Caki2 (cell line): ENCODE results near the gene TSKU. TPM values are rescaled to one million over a fixed set of nuclear protein-coding genes. Genes with fewer than 3 reads are reported as not detected.

ENCODE experiments used
- DNase-seq: peaks from one replicate; pipeline ENCODE4 v3.0.0-alpha.2; 2015; ENCODE audit warnings: low read depth
- in situ Hi-C: cut with HindIII; loops from 2 replicates; pipeline ENCODE4 v1.10.0; 2016; ENCODE audit warnings: low sequenced_read_pairs, low pct_unique_long_range_greater_than_20kb, mixed read lengths
- total RNA-seq: library from RNA; depleted of rRNA; stranded (reverse); fragments of >200 nt; shearing (Covaris generic); gene quantifications from 2 replicates; pipeline ENCODE4 v1.2.3, GENCODE V29; 2014; ENCODE audit warnings: low replicate concordance

Gene TSKU
- total RNA-seq, 1 experiment from 2014 or later = 48.6 TPM

DNA sequence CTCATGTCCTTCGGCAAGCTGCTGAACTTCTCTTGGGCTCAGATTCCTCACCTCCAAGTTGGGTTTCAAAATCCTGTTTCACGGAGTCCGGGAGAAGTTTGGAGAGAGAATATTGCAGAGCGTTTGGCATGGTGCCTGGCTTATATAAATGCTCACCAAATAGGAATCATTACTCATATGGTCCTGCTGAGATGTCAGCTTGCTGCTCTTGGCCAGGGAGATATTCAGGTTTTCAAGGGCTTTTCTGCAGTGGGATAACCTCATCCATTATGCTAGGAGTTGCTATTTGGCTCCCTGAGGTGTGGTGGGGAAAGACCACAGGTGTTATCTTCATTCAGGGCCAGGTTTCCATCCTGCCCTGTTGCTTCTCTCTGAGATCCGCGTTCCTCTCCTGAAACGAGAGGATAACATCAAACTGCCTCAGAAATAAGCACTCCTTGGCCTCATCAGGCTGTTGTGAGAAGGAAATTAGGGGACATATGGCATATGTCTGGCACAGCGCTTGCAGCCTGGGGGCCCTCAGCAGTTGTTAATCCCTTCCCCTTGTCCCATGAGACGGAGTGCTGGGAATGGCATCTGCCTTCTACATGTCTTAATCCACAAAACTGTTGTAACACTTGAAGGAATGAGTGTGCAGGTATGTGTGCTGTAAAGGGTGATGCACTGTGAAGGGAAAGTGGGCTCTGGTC, 47.6 kb downstream of the TSKU start:
- in situ Hi-C loops = no loop called here
- DNase-seq = no peak

DNA sequence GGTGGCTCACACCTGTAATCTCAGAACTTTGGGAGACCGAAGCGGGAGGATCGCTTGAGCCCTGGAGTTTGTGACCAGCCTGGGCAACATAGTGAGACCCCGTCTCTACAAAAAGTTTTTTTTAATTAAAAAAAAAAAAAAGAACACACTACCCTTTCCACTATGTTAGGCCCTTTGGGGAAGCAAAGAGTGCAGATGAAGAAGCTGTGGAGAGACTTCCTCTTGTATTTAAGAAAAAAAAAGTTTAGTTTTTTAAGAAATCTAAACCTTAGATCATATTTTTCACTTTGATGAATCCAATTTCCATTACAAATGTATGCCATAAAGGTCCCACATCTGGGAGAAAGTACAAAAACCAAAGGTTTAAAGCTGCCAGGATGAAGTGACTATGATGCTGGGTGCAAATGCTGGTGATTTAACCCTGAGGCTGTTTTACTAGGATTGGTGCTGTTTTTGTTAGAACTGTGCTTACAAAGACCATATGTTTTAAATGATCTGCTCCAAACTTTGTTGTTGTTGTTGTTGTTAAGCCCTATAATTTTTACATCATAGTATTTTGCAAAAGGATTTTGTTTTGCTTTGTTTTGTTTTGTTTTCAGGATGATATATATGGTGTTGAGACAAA, 48.6 kb downstream of the TSKU start:
- in situ Hi-C loops = no loop called here

DNA sequence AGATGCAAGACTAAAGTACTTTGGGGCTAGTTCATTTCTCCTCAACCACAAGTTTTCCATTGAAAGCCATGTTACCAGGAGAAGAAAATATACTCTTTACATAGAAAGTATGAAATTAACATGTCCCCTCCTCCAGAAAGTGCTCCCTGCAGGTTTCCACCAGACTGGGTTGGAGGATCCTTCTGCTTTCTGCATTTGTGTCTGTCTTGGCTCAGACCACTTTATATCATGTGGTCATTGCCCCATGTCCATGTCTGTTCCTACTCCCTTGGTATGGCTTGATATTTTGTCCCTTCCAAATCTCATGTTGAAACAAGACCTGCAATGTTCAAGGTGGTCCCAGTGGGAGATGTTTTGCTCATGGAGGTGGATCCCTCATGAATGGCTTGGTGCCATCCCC, 49.2 kb downstream of the TSKU start:
- no peak for DNase-seq
- in situ Hi-C loops = no loop called here

More for the DNA sequence above, 48.6 kb downstream of the TSKU start:
- DNase-seq = no peak

GRCh38 chr11:76834151-76834550, 51.0 kb downstream of the TSKU start:
- DNase-seq = no peak
- in situ Hi-C loops = no loop called here

DNA sequence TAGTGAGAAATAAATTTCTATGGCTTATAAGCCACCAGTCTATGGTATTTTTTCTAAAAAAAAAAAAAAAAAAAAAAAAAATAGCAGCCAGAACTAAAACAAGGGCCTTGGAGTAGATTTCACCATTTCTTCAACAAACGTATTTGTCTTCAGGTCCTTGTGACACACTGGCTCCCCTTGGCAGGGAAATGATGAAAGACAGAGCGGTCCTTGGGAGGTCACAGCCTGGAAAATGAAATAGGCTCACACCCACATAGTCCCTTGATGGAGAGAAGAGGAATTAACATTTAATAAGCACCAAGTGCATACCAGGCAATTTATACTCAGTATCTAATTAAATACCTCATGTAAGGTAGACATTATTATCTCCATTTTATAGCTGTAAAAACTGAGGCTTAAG, 51.9 kb downstream of the TSKU start:
- no peak for DNase-seq
- in situ Hi-C loops = no loop called here

DNA sequence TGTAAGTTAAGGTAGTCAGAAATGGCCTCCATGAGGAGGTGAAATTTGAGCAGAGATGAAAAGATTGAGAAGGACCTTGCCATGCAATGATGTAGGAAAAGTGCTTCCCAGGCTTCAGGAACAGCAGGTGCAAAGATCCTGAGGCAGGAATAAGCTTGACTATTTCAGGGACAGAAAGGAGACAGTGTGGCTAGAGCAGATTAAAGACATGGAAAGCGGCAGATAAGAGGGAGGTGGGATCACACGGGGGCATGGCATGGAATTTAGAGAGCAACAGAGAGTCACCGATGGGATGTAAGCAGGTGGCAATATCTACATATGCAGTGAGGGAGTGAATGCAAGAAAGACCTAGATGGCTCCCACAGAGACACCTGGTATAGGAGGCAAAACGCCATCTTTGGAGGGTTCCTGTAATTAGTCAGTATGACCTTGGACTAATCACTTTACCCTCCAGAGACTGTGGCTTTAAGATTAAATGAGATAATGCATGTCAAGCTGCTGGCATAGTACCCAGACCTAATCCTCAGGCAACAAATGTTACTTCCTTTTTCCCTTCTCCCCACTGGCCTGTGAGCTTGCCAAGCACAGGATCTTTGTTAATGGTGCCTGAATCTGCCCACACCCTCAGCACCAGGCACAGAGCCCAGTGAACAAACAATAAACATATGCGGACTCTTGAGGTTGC, 52.9 kb downstream of the TSKU start:
- DNase-seq = no peak
- in situ Hi-C loops = no loop called here

DNA sequence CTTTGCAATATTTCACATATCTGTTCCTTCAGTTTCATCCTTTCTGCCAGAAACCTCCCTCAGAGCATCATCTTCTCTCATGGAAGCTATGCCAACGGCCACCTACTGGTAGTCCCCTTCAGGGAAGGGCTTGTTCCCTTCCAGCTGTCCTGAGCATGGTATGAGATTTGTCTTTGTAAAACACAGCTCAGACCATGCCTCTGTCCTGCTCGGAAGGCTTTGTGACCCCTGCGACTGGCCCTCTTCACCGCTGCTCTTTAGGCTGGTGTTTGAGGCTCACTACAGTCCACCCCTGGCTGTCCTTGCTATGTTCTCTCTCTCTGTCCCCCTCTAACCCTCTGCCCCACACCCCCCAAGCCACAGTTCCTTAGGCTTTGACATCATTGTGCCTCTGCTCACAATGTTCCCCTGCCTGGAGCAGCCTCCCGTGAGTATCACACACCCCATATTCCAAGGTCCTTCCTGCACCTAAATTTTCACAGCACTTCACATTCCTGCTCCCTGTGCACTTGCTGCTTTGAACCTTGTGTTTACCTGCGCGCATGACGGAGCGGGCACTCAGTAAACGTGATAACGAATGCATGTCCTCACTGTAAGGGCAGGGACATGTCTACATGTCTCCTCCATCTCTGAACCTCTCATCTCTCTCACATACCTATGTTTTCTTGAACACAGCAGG, 53.6 kb downstream of the TSKU start:
- in situ Hi-C loops = no loop called here
- DNase-seq = no peak

GRCh38 chr11:76837696-76838677, 54.8 kb downstream of the TSKU start:
- DNase-seq = no peak
- in situ Hi-C loops = no loop called here

- in situ Hi-C loops = no loop called here
- no peak for DNase-seq
These were observed 55.5 kb downstream of the TSKU start for GRCh38 chr11:76838678-76839068.

DNA sequence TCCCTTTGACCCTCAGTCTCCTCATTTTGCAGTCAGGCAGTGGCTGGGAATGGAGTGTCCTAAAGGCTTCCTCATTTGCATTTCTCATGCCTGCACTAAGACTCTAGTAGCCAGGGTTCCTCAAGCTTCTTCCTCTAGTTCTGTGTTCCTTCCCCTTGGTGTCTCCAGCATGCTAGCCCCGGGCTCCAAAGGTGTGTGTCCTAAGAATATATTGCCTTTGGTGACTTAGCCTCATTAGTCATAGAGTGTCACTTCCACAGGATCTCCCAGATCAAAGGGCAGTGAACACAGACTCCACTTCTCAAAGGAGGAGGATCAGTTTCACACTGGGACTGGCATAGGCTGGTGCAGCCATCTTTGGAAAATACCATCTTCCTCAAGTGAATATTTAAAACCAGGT, 56.2 kb downstream of the TSKU start:
- in situ Hi-C loops = no loop called here

GRCh38 chr11:76841923-76842452, 58.8 kb downstream of the TSKU start:
- in situ Hi-C loops = no loop called here
- no peak for DNase-seq

More for the DNA sequence above, 56.2 kb downstream of the TSKU start:
- no peak for DNase-seq

DNA sequence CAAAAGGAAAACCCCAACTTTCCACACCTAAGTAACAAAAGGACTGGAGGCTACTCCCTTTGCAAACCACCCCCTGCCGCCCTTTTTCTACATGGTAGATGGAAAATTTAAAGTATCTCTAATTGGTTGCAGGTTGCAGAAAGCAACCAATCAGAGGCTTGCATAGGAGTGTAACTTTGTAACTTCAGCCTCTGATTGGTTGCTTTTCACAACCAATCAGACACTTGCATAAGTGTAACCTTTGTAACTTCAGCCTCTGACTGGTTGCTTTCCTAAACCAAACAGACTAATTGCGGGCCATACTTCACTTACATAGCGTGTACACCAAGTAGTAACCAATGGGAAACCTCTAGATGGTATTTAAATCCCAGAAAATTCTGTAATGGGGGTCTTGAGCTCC, 60.8 kb downstream of the TSKU start:
- DNase-seq = no peak
- in situ Hi-C loops = no loop called here

DNA sequence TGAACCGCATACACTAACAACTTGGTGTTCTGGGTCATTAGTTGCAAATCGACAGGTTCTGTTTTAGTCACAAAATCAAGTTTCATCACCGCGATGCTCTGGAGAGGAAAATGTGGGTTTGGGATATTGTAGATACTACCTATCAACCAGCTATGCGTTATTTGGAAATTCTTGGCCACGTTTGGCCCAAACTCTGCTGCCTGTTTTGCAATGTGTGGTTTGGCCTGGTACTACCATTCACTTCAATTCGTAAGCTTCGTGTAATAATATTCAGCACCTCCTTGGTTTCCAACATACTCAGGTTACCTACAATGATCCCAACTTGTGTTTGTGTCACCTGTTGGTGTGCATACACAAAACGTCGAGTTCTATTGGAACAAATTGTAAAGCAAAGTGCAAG, 61.4 kb downstream of the TSKU start:
- no peak for DNase-seq
- in situ Hi-C loops = no loop called here

- no peak for DNase-seq
- in situ Hi-C loops = no loop called here
These were observed 61.9 kb downstream of the TSKU start for GRCh38 chr11:76845069-76845468.

DNA sequence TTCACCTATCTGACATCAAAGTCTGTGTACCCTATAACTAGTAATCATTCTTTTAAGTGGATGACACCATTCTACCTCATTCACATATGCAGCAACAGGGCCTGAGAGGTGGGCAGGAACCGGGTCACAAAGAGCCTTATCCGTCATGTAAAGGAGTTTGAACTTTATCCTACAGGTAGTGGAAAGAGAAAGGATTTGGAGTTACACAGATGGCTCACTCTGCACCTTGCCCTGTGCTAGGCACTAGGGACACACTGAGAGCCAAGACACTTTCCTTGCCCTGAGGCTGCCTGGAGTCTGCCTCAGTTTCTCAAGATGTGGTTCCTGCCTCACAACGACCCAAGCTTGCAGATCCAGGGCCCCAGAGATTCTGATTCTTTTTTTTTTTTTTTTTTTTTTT, 63.3 kb downstream of the TSKU start:
- DNase-seq = no peak

More for the DNA sequence above, 63.3 kb downstream of the TSKU start:
- in situ Hi-C loops = no loop called here
